Activated gamma-delta T cell (primary cell): Measurements from ENCODE around the gene DNAH8.
"Not testable (repeated sequence)": the region's sequence is repeated elsewhere in the genome, so short reads cannot be mapped to it uniquely, and the experiment has no call there.

Experiments
- DNase-seq: peaks from one replicate; lab custom pipeline; 2025; lab: John Stamatoyannopoulos, UW

Gene DNAH8

DNA sequence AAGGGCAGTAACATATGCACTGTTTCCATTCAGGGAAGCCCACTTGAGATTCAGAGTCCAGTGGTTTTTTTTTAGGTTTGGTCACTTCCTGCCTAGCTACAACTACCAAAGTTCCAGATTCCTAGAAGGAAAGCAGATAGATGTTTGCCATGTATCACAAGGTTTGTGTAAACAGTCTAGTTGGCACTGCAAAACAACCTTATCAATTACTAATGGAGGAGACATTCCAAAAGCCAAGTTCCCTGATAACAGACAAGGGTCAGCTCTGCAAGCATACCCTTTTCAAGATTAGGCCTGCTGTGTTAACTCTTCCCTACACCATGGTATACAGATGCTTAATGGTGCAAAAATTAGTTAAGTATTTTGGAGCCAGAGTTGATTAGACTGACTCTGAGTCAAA, 192.2 kb downstream of the DNAH8 start:
- DNase-seq = no peak

DNA sequence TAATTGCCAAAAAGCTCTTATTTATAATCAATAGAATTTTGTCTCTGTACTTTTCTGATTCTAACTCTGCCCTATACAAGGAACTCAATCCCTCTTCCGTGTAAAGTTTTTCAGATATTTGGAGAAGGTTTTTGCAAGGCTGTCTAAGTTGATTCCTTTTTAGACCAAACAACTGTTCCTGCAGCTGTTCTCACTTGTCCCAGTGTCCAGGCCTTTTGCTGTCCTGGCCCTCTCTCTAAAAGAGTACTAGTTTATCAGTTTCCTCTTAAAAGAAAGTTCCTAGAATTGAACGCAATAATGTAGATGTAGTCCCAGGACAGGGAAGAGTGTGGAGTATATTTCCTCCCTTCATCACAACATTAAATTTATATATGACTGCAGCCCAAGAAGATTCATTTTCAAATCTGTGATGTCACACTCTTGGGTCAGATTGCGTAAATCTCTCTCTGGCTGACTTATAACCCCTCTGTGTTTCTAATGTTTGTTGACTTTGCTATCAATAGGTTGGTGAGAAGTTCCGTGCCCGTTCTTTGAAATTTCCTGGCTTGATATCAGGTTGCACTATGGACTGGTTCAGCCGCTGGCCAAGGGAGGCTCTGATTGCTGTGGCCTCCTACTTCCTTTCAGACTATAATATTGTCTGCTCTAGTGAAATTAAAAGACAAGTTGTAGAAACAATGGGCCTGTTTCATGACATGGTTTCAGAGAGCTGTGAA, 194.1 kb downstream of the DNAH8 start:
- no peak for DNase-seq

DNA sequence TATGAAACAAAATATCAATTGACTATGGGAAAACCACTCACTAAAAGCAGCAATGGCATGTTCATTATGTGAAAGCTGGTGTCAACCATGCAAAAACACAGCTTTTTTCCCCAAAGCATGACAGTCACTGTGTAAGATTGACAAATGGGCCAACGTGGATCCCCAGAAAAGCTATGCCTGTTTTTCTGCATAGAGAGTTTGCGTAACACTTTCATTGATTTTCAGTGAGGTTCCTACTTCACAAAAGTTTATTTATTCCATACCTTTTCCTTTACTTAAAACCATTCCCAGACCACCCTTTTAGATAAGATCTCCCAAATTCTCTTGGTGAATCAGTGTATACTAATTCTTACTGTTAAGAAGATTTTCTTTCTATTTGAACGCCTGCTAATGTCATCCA, 195.1 kb downstream of the DNAH8 start:
- no peak for DNase-seq

DNA sequence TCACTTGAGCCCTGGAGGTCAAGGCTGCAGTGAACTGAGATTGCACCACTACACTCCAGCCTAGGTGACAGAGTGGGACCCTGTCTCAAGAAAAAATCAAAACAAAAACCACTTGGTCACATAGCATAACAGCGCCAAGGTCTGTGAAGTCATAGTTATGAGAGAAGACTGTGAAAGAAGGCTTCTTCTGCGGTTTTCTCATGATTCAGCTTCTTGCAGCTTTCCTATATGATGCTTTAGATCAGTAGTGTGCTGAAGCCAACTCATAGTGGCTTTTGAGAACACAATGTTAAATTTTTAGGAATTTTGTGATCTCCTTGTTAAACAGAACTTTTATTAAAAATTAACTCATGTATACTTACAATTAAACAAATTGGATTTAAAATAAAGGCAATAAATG, 197.3 kb downstream of the DNAH8 start:
- no peak for DNase-seq

DNA sequence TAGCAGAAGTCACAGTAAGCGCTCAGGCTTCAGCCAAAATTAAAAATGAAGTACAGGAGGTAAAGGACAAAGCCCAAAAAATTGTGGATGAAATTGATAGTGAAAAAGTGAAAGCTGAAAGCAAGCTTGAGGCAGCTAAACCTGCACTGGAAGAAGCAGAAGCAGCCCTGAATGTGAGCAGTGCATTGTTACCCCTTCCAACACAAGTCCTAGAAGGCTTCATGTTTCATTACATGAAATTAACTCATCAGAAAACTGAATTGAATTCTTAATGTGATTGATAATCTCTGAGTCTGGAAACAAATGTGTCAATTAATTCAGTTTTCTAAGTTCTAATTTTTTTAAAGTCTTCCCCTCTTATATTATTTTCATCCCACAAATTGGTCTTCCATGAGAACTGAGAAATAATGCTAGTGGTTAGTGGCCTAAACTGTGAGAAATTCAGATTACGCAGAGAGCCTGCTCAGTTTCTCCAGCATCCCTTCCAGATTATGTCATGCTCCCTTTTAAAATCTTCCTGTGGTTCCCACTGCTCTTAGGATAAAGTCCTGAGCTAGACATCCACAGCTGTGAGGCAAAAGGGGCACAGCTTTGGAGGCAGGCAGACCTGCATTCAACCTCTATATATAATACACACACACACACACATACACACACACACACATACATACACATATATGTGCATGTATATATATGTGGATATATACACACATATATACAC, 200.3 kb downstream of the DNAH8 start:
- DNase-seq = no peak

DNA sequence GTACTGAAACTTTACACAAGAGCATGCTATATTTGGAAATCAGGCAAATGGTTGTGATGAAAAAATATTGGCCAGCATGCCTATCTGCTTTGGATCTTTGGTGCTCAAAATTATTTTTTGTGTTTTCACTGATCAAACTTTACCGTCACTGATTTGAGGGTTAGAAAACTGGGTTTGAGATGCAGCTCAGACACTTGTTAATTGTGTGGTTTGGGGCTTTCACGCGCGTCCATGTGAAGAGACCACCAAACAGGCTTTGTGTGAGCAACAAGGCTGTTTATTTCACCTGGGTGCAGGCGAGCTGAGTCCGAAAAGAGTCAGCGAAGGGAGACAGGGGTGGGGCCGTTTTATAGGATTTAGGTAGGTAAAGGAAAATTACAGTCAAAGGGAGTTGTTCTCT, 206.4 kb downstream of the DNAH8 start:
- not testable (repeated sequence) for DNase-seq

DNA sequence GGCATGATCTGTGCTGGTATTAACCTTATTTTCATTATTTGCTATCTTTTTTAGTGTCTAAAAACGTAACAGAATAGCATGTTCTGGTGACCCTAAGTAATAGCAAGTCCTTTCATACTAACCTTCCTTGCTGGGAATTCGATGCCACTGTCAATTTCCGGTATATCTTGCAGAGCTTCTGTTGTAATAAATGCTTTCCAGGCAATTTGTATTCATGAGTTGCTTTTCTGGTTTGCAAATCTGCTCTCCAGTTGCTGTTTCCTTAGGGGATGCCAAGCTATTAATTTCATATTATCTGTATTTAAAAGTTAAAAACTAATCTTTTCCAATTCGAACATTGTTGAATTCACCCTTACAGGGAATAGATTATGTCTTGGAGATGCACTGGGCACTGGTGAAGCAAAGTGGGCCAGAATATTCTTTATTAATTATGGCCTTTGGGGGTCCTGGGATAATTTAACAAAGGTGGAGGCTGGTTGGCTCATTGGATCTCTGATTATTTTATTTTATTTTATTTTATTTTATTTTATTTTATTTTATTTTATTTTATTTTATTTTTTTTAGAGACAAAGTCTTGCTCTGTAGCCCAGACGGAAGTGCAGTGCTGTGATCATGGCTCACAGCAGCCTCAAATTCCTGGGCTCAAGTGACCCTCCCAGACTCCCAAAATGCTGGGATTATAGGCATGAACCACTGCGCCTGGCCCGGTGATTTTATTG, 209.8 kb downstream of the DNAH8 start:
- no peak for DNase-seq

DNA sequence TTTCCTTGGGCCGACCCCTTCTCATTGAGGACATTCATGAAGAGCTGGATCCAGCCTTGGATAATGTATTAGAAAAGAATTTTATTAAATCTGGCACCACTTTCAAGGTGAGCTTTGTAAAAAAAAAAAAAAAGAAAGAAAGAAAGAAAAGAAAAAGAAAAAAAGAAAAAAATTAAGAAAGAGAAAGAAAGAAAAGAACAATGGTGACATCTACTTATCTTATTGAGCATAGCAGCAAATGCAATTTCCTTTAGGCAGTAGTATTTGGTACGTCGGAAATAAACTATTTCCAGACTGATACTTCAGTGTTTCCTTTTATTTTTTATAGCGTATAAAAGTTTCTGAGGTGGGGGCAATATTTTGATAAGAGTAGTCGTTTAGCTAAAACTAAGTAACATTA, 214.4 kb downstream of the DNAH8 start:
- DNase-seq = no peak

DNA sequence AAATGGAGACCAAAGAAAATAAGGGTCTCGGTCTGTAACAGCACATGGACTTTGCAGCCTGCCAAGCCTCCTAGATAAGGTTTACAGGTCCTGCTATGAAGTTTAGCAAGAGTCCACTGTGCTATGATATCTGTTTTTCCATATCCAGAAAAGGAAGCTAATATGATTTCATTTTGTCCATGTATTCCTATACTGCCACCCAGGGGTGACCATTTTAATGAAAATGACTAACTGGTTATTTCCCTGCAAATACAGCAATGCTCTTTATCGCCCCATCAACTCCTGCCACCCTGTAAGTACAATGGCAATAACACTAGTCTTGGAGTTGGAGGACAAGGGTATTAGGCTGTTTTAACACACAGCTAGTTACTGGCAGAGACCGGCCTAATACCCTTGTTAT, 218.3 kb downstream of the DNAH8 start:
- DNase-seq = no peak

DNA sequence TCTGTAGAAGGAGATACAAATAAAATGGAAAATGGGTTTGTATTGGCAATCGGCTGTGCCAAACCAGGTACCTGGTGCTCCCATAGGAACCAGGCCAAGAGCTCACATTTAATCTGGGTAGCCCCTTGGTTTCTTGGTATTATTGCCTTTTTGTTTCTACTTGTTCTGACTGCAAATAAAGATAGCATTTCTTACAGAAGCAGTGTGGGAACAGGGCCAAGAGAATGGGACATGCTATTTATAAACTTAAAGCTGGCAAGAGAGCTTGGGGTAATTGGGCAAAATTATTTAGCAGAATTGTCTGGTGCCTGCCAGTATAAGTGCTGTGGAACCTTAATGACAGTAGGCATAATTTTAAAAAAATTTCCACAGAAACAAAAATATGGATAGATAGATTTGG, 219.9 kb downstream of the DNAH8 start:
- no peak for DNase-seq

DNA sequence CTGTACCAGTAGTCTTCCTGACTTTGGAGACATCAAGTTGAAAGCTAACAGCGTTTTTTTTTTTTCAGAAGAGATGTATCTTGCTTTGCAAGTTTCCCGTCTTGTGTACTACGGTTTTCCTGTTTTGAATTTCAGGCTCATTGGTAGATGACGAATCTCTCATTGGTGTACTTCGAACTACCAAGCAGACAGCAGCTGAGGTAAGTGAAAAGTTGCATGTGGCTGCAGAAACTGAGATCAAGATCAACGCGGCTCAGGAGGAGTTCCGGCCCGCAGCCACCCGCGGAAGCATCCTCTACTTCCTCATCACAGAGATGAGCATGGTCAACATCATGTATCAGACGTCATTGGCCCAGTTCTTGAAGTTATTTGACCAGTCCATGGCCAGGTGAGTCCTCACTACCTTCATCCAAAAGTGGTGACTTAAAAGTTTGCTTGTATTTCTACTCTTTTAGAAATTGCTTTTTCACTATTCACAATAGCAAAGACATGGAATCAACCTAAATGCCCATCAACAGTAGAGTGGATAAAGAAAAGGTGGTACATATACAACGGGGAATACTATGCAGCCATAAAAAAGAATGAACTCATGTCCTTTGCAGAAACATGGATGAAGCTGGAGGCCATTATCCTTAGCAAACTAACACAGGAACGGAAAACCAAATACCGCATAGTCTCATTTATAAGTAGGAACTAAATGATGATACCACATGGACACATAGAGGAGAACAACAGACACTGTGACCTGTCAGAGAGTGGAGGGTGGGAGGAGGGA, 222.9 kb downstream of the DNAH8 start:
- DNase-seq = no peak

DNA sequence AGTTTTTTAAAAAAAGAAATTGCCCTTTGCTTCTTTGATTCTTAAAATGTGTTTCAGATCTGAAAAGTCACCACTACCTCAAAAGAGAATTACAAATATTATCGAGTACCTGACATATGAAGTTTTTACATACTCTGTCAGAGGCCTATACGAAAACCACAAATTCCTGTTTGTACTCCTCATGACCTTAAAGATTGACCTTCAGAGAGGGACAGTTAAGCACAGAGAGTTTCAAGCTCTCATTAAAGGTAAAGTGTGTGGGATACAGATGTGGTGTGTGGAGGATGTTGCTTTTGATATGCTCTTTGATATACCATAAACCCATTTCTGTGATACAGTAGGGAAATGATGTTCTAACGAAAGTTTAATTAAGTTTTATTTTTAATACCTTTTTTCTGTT, 223.6 kb downstream of the DNAH8 start:
- no peak for DNase-seq

DNA sequence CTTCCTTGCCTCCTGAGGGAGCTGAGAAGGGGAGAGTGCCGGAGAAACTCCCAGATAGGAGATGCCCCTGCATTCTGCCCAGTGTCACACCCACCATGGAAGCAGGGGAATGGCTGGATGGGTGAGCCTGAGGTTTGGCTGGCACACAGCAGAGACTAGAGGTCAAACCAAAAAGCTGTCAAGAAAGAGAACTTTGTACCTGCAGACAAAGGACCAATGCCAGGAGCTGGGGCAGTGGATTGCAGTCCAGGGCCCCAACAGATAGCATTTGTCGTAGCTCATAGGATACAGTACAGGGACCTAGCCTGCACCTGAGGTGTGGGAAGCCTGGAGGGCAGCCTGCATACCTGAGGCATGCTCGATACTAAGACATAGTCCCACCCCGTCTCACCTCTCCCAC, 227.3 kb downstream of the DNAH8 start:
- DNase-seq = no peak

DNA sequence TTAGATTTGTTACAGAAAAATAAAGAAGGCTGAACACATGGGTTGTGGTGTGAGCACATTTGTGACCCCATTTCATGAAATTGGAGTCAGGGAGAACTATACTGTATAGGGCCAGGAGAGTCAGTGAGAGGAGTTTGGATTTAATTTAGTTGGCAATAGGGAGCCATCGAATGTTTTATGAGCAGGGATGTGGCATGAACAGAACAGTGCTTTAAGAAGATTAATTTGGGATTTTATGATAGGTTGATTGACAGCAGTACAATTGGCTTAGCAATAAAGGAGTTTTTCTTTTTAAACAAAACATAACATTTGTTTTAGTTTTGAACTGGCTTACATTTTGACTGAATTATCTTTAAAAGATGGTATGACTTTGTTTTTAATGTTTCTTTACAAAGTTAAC, 227.9 kb downstream of the DNAH8 start:
- no peak for DNase-seq

DNA sequence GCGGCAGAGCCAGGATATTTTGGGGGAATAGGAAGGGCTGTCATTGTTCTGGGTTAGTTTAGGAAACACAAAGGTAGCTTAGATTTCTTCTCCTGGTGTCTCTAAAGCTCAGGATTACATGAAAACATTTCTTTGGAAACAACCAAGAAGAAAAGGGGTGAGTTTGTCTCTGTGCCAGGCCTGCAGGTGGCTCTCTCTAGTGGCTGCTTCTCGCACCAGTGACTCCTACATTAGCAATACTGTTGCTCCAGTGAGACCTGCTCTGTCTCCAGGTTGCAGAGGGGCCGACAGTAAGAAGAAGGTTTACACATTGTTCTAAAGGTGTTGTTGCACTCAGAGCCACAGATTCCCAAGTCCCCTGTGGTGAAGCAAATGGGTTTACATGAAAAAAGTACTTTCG, 228.9 kb downstream of the DNAH8 start:
- DNase-seq = no peak

DNA sequence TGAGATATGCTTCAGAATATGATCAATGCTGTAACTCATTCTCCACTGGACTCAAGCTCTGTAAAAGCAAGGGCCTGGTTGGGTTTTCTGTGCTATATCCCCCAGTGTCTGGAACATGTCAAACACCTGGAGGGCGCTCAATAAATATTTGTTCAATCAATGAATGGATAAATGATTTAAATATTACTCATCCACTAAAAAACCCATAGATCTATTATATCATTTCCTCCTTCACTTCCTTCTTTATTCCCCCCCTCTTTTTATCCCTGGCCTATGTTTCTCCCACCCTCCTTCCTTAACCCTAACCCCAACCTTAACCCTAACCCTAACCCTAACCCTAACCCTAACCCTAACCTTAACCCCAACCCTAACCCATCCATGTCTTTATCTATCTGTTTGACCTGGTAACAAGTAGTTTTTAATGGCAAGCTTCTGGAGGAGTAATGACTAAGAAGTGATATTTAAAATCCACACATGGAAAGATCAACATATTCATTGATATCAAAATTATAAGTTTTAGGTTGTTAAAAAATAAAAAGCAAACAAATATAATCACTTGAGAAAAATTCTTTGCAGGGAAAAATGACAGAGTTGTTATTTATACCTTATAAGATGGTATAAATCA, 229.7 kb downstream of the DNAH8 start:
- no peak for DNase-seq

DNA sequence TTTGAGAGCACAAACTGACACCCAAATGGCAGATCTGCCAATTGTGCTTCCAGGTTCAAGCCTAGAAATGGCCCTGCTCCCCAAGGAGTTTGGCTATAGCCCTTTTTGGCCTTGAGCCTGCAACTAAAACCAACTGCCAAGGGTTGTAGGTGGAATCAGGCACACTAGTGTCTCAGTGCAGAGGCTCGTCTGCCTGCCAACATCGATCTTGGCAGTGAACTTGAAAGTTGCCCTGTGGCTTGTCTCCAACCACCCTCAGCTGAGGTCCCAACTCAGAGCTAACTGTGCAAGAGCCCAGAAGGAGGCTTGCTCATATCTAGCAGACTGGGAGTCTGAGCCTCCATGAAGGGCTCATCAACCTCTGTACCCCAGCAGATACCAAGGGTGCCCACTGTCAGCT, 240.8 kb downstream of the DNAH8 start:
- no peak for DNase-seq

DNA sequence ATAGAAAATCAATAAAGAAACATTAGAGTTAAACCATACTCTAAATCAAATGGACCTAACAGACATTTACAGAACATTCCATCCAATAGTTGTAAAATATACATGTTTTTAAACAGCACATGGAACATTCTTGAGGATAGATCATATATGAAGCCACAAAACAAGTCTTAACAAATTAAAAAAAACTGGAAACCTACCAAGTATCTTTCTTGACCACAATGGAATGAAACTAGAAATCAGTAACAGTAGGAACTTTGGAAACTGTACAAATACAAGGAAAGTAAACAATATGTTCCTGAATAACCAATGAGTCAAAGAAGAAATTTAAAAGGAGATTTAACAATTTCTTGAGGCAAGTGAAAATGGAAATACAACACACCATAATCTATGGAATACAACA, 242.3 kb downstream of the DNAH8 start:
- DNase-seq = no peak

DNA sequence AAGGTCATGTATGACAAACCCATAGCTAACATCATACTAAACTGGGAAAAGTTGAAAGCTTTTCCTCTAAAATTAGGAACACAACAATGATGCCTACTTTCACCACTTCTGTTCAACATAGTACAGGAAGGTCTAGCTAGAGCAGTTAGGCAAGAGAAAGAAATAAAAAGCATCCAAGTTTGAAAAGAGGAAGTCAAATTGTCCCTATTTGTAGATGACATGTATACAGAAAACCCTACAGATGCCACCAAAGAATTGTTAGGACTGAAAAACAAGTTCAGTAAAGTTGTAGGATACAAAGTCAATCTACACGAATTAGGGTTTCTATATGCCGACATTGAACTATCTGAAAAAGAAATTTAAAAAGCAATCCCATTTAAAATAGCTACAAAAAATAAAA, 244.0 kb downstream of the DNAH8 start:
- DNase-seq = no peak

DNA sequence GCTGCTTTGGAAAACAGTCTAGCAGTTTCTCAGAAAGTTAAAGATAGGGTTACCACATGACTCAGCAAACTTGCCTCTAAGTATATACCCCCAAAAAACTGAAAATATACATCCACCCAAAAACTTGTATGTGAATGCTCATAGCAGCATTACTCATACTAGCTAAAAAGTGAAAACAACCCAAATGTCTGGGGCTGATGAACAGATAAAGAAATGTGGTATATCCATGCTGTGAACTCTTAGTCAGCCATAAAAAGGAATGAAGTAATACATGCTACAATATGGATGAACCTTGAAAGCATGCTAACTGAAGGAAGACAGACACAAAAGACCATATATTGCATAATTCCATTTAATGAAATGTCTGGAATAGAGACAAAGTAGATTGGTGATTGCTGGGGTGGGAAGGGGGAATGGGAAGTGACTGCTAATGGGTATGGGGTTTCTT, 253.6 kb downstream of the DNAH8 start:
- DNase-seq = no peak

DNA sequence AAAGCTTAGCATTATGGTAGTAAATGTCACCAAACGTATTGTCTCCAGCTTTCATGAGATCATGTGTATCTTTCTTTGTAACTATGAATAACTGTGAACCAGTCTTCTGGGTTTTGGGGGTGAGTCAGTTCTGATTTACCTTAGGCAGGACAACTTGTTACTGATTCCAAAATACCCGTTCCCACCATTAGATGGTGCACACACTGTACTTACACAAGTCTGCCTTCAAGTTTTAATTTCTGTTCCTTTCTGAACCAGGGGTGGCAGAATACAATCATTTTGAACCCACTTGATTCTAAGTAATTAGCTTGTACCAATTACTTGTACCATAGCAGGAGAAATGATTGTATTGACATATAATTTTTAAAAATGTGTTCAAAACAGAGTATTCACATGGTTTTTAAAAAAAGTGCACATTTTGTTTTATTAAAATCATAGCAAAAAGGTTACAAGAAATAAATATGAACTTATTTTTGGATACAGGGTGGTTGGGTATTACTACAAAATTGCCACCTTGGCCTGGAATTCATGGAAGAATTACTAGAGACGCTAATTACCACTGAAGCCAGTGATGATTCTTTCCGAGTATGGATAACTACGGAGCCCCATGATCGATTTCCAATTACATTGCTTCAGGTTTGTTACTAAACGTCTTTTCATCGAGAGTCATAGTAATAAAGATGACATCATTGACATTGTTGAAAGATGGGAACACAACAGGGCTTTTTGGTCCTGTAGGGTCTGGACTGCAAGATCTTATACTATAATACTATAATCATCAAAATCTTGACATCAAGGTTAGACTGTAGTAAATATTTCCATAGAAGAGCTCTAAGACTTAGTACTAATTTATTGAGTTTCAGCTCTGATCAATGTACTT, 258.3 kb downstream of the DNAH8 start:
- no peak for DNase-seq
